HG03066 (cell line): ENCODE measurements around the gene KCNH5.

Experiments
- ATAC-seq: cut with Tn5 transposase; IDR thresholded peaks from one replicate; pipeline ENCODE4 v1.9.1; 2021; ENCODE audit warnings: low read depth; ENCODE audit not compliant: unreplicated experiment

The KCNH5 gene

GRCh38 chr14:63045234-63045611, at the start of gene KCNH5:
Gene KCNH5 (minus strand): TSS chr14:63045458. CDS start chr14:63045186, 272 bp downstream.
- no peak for ATAC-seq

- no peak for ATAC-seq
These were observed 46.2 kb upstream of the KCNH5 start for GRCh38 chr14:63091394-63091996.

GRCh38 chr14:63088865-63089264, 43.6 kb upstream of the KCNH5 start:
- ATAC-seq, result no peak

- ATAC-seq, result no peak
These were observed 33.3 kb upstream of the KCNH5 start for GRCh38 chr14:63078569-63078968.

- ATAC-seq, result no peak
These were observed 31.2 kb upstream of the KCNH5 start for GRCh38 chr14:63076488-63076887.

- ATAC-seq, result no peak
These were observed 10.4 kb upstream of the KCNH5 start for GRCh38 chr14:63055631-63056030.

GRCh38 chr14:63051992-63052391, 6.7 kb upstream of the KCNH5 start:
- no peak for ATAC-seq

GRCh38 chr14:63051301-63051700, 6.0 kb upstream of the KCNH5 start:
- ATAC-seq, result no peak

- no peak for ATAC-seq
These were observed 5.4 kb upstream of the KCNH5 start for GRCh38 chr14:63050694-63051093.

- ATAC-seq, result no peak
These were observed 1.3 kb upstream of the KCNH5 start for GRCh38 chr14:63046339-63047268.

- no peak for ATAC-seq
These were observed 508 bp upstream of the KCNH5 start for GRCh38 chr14:63045612-63046320.

- no peak for ATAC-seq
These were observed 5.4 kb downstream of the KCNH5 start for GRCh38 chr14:63039866-63040265.

- no peak for ATAC-seq
These were observed 12.6 kb downstream of the KCNH5 start for GRCh38 chr14:63032641-63033040.

GRCh38 chr14:63032076-63032475, 13.2 kb downstream of the KCNH5 start:
- no peak for ATAC-seq

- ATAC-seq, result no peak
These were observed 15.1 kb downstream of the KCNH5 start for GRCh38 chr14:63030113-63030512.

- ATAC-seq, result no peak
These were observed 17.5 kb downstream of the KCNH5 start for GRCh38 chr14:63027719-63028118.

- no peak for ATAC-seq
These were observed 18.8 kb downstream of the KCNH5 start for GRCh38 chr14:63026491-63026890.

- ATAC-seq, result no peak
These were observed 30.6 kb downstream of the KCNH5 start for GRCh38 chr14:63014621-63015020.

- ATAC-seq, result no peak
These were observed 33.1 kb downstream of the KCNH5 start for GRCh38 chr14:63012171-63012570.

GRCh38 chr14:63011623-63012022, 33.6 kb downstream of the KCNH5 start:
- ATAC-seq, result no peak

GRCh38 chr14:63009495-63009894, 35.8 kb downstream of the KCNH5 start:
- ATAC-seq, result no peak
